ENCODE results near the gene SNRPD2. TPM values are rescaled to one million over a fixed set of nuclear protein-coding genes. Genes with fewer than 3 reads are reported as not detected.

The SNRPD2 gene
- total and polyA plus RNA-seq, 12 donors = 179 to 473 (median 323) TPM

- peaks cover 0 to 15% of the 10 kb centered on the region in 2 donors for H3K36me3 ChIP-seq (replicated peaks in 1 of 2)
- no peaks in the 10 kb centered on the region for H3K9me3 ChIP-seq (replicated peaks in 1 of 3)
- DNase-seq = no peak
- intact Hi-C loops (cut with DNase I) = loop anchor here in 1 of 2 donors (5.0 kb wide), 1 partner anchor 55 kb away; the partner anchor contains the start of gene SIX5
- H3K4me1 ChIP-seq (replicated peaks in 1 of 2) = peaks cover 12 to 15% of the 10 kb centered on the region in 2 donors
- no peak overlapping the region for H3K4me3 ChIP-seq
- H3K27ac ChIP-seq = peak overlapping the region in 4 of 5 donors; percentile 51 to 87 (median 78)
- TF ChIP-seq POLR2A (IDR thresholded peaks at IDR 0.05) = peak in 1 of 2 donors; percentile 33
- TF ChIP-seq, protein P1, sequence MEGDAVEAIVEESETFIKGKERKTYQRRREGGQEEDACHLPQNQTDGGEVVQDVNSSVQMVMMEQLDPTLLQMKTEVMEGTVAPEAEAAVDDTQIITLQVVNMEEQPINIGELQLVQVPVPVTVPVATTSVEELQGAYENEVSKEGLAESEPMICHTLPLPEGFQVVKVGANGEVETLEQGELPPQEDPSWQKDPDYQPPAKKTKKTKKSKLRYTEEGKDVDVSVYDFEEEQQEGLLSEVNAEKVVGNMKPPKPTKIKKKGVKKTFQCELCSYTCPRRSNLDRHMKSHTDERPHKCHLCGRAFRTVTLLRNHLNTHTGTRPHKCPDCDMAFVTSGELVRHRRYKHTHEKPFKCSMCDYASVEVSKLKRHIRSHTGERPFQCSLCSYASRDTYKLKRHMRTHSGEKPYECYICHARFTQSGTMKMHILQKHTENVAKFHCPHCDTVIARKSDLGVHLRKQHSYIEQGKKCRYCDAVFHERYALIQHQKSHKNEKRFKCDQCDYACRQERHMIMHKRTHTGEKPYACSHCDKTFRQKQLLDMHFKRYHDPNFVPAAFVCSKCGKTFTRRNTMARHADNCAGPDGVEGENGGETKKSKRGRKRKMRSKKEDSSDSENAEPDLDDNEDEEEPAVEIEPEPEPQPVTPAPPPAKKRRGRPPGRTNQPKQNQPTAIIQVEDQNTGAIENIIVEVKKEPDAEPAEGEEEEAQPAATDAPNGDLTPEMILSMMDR (IDR thresholded peaks at IDR 0.05) = no peak
- WGBS, 4 donors = 59 to 90% (median 75%) methylated on average over 2 to 25 of the region's 25 CpGs; no CpG with 5 or more reads in 1 of the 4 donors
- H3K27me3 ChIP-seq = no peaks in the 10 kb centered on the region
These were observed 20.9 kb upstream of the SNRPD2 start for GRCh38 chr19:45712699-45713067.

GRCh38 chr19:45711851-45712698, 20.3 kb upstream of the SNRPD2 start:
- peak overlapping the region in 1 of 4 donors; percentile 21 for H3K4me3 ChIP-seq
- WGBS, 4 donors = 70 to 96% (median 80%) methylated on average over 19 to 76 of the region's 76 CpGs
- H3K36me3 ChIP-seq (replicated peaks in 1 of 2) = peaks cover 0 to 15% of the 10 kb centered on the region in 2 donors
- intact Hi-C loops (cut with DNase I) = loop anchor here in 1 of 2 donors (5.0 kb wide), 1 partner anchor 55 kb away; the partner anchor contains the start of gene SIX5
- peak; percentile 90 to 96 (median 95) for DNase-seq
- no peaks in the 10 kb centered on the region for H3K9me3 ChIP-seq (replicated peaks in 1 of 3)
- H3K27ac ChIP-seq = peak overlapping the region in 4 of 5 donors; percentile 51 to 87 (median 78)
- TF ChIP-seq, protein P1 (IDR thresholded peaks at IDR 0.05) = no peak
- TF ChIP-seq POLR2A (IDR thresholded peaks at IDR 0.05) = peak in 1 of 2 donors; percentile 41
- peaks cover 12 to 15% of the 10 kb centered on the region in 2 donors for H3K4me1 ChIP-seq (replicated peaks in 1 of 2)
- no peaks in the 10 kb centered on the region for H3K27me3 ChIP-seq

- intact Hi-C loops (cut with DNase I) = loop anchor here in 1 of 2 donors (5.0 kb wide), 1 partner anchor 57 kb away; the partner anchor contains the start of gene SIX5
- WGBS, 4 donors = 67 to 81% (median 73%) methylated on average over 10 of the region's 10 CpGs
These were observed 18.8 kb upstream of the SNRPD2 start for GRCh38 chr19:45710356-45711130.

More at GRCh38 chr19:45710356-45711130, 18.8 kb upstream of the SNRPD2 start:
- Histone ChIP-seq H3K9me3 (replicated peaks in 1 of 3) (no peaks in the 10 kb centered on the region), H3K36me3 (replicated peaks in 1 of 2) (peaks cover 0 to 15% of the 10 kb centered on the region in 2 donors), H3K27ac (no peak overlapping the region), H3K27me3 (no peaks in the 10 kb centered on the region), H3K4me3 (no peak overlapping the region), H3K4me1 (replicated peaks in 1 of 2) (peaks cover 4 to 6% of the 10 kb centered on the region in 2 donors)
- no peak for DNase-seq
- no peak for TF ChIP-seq POLR2A (IDR thresholded peaks at IDR 0.05)
- TF ChIP-seq, protein P1 (IDR thresholded peaks at IDR 0.05) = no peak
